ENCODE measurements around the gene SMIM35. TPM values are rescaled to one million over a fixed set of nuclear protein-coding genes. Genes with fewer than 3 reads are reported as not detected.
A peak's percentile ranks its signal among the peaks of the same experiment; 100 is the strongest.

The SMIM35 gene
- total RNA-seq, 2 experiments from 2014 or later, result 0.45 to 0.55 TPM

DNA sequence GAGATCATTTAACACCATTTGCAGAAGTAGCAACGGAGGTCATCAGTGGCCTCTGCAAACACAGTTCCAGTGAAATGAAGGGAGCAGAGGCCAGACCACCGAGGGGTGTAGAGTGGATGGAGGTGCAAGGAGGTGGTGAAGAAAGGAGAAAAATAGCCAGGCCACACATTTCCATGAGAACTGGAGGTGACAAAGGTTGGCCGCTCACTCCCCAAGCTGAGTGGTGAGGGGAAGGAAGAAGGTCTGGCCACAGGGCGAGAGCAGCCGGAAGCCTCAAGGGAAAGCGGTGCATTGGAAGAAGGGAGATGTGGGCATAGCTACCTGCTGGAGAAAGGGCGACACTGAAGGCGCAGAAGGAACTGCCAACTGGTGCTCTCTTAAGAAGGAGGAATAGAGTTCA lies 30.0 kb downstream of the SMIM35 start:
- ChIA-PET CTCF (interaction anchor here (6.0 to 9.8 kb wide), 2 partner anchors 107 to 212 kb away, joined by 103 to 333 read pairs; no protein-coding TSS in a partner anchor), POLR2A (interaction anchor here (7.2 kb wide), 1 partner anchor 60 kb away, joined by 681 read pairs; the partner anchor contains the start of gene IL10RA)
- no peak overlapping the region for H3K27ac Mint-ChIP-seq
- no peaks in the 10 kb centered on the region for H3K36me3 Mint-ChIP-seq (ENCODE audit: low read depth)
- peaks cover 16% of the 10 kb centered on the region for H3K27me3 Mint-ChIP-seq
- H3K4me3 Mint-ChIP-seq, result no peak overlapping the region
- no peaks in the 10 kb centered on the region for H3K9me3 Mint-ChIP-seq
- DNase-seq, result no peak
- peaks cover 19% of the 10 kb centered on the region for H3K4me1 Mint-ChIP-seq

DNA sequence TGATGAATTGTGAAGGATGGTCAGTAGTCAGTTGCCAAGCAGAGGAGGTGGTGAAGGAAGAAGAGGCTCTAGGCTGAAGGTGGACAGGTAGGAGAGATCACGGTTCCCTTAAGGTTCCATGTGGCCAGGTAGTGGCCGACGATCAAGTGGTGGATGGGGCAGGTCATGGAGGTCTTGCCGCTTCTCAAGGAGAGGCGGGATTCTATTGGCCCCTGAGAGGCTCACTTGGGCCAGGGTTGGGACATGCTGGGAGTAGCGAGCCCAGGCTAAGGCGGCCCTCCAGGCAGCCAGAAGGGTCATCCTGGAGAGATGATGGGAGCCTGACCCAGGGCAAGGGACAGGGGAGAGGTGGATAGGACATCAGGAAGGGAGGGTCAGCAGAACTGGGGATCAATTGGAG lies 30.8 kb downstream of the SMIM35 start:
- H3K27ac Mint-ChIP-seq, result no peak overlapping the region

DNA sequence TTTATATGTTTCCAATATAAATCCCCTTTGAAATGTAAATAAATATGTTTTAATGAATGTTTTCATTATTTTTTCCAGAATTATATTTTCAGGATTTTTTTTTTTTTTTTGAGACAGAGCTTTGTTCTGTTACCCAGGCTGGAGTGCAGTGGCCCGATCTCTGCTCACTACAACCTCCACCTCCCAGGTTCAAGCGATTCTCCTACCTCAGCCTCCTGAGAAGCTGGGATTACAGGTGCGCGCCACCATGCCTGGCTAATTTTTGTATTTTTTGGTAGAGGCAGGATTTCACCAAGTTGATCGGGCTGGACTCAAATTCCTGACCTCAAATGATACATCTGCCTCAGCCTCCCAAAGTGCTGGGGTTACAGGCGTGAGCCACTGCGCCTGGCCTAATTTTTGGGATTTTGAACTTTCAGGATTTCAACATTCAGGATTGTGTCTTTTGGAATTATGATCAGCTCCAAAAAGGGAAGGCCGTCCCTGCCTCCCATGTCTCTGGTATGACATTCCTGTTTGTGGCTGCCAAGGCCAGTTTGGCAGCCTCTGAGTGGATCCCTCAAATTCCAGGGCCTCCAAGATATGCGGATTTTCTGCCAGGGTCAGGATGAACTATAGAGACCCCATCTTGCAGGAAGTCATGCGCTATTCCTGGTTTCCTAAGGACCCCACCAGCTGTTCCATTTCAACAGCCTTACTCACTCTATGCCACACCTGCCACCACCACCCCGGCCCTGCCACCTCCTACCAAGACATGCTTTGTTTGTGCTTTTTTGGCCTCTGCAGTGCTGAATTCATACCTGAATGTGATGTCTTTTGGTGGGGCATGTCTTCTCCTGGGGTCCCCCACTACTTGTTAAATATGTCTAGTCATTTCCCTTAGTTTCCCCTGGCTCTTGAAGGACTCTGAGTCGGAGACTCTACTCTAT lies 31.8 kb downstream of the SMIM35 start:
- Mint-ChIP-seq H3K4me1 (peaks cover 37% of the 10 kb centered on the region), H3K4me3 (no peak overlapping the region), H3K27ac (no peak overlapping the region), H3K27me3 (peaks cover 16% of the 10 kb centered on the region), H3K36me3 (ENCODE audit: low read depth) (no peaks in the 10 kb centered on the region), H3K9me3 (no peaks in the 10 kb centered on the region)
- CTCF ChIA-PET, result interaction anchor here (0.6 to 9.8 kb wide), 14 partner anchors 57 to 448 kb away, joined by 3 to 333 read pairs (median 24); partner anchors contain the start of genes FXYD2 and IL10RA
- POLR2A ChIA-PET, result interaction anchor here (5.0 to 7.2 kb wide), 2 partner anchors 58 to 102 kb away, joined by 122 to 681 read pairs; partner anchors contain the start of gene IL10RA
- DNase-seq, result no peak

More for the DNA sequence above, 30.8 kb downstream of the SMIM35 start:
- no peaks in the 10 kb centered on the region for H3K9me3 Mint-ChIP-seq
- POLR2A ChIA-PET, result interaction anchor here (7.2 kb wide), 1 partner anchor 59 kb away, joined by 681 read pairs; the partner anchor contains the start of gene IL10RA
- no peaks in the 10 kb centered on the region for H3K36me3 Mint-ChIP-seq (ENCODE audit: low read depth)
- peaks cover 16% of the 10 kb centered on the region for H3K27me3 Mint-ChIP-seq
- no peak for DNase-seq
- H3K4me1 Mint-ChIP-seq, result peaks cover 27% of the 10 kb centered on the region
- CTCF ChIA-PET, result interaction anchor here (1.0 to 9.8 kb wide), 6 partner anchors 67 to 247 kb away, joined by 3 to 333 read pairs (median 88); no protein-coding TSS in a partner anchor
- H3K4me3 Mint-ChIP-seq, result no peak overlapping the region

DNA sequence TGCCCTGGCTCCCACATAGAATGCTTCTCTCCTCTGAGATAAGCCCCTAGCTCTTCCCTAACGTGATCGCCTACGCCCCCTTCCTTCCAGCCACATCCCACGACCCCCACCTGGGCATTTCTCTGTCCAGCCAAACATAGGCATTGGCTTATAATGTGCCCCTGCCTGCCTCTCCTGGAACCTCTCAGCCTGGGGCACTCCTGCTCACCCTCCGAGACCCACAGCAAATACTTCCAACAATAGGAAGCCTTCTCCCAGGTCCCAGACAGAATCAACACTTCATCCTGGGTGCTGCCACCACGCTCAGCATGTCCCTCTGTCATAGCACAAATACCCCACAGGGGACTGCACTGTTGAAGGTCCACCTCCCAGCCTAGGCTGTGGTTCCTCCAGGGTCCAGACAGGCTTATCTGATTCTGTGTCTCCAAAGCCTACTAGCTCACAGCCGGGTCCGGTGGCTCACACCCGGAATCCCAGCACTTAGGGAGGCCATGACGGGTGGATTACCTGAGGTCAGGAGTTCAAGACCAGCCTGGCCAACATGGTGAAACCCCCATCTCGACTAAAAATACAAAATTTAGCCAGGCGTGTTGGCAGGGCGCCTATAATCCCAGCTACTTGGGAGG lies 34.1 kb downstream of the SMIM35 start:
- H3K9me3 Mint-ChIP-seq, result no peaks in the 10 kb centered on the region
- no peak for DNase-seq
- peaks cover 13% of the 10 kb centered on the region for H3K27me3 Mint-ChIP-seq
- H3K4me1 Mint-ChIP-seq, result peaks cover 54% of the 10 kb centered on the region
- CTCF ChIA-PET, result interaction anchor here (0.6 to 9.8 kb wide), 51 partner anchors 10 to 629 kb away, joined by 3 to 333 read pairs (median 5); partner anchors contain the start of genes FXYD2, IL10RA and TMPRSS13
- H3K36me3 Mint-ChIP-seq (ENCODE audit: low read depth), result no peaks in the 10 kb centered on the region
- H3K27ac Mint-ChIP-seq, result peak overlapping the region; percentile 95
- POLR2A ChIA-PET, result interaction anchor here (0.7 to 7.2 kb wide), 22 partner anchors 9 to 627 kb away, joined by 3 to 681 read pairs (median 4); partner anchors contain the start of gene IL10RA
- H3K4me3 Mint-ChIP-seq, result no peak overlapping the region

DNA sequence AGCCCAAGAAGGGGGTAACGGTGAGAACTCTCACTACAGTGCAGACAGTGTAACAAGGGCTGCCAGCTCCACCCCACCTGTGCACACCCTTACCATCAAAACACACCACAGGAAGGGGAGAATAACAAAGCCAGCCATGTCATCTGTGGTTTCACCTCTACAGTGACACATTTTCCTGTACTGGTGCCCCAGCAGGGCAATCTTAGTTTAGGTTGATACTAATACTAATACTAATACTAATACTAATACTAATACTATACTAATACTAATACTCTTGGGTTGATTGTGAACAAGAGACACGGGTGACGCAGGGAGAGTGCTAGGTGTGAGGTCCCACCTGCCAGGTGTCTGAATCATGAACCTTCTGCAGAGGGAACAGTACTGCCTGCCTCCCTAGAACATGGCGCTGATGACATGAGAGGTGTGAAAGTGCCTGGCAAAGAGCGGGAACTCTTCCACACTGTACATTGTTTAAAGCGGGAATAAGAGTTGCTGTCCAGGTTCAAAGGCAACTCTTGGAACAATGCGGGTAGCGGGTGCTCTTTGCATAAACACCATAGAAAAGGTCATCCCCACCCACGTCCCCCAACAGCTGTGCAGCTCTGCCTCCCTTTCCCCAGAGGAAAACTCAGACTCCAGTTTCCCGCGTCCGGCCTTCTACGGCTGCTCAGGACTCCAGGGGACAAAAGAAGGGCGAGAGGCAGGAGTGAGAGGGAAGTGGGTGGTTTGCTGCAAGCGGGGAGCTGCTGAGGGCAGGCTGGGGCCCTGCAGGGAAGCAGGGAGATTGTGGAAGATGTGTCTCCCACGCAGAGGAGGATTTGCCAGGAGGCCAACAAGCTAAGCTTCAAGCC lies 34.9 kb downstream of the SMIM35 start:
- Mint-ChIP-seq H3K4me1 (peaks cover 62% of the 10 kb centered on the region), H3K9me3 (no peaks in the 10 kb centered on the region), H3K27me3 (peaks cover 4% of the 10 kb centered on the region), H3K4me3 (peak overlapping the region; percentile 45), H3K36me3 (ENCODE audit: low read depth) (no peaks in the 10 kb centered on the region), H3K27ac (peak overlapping the region; percentile 95)
- peak; percentile 81 for DNase-seq
- CTCF ChIA-PET, result interaction anchor here (0.6 to 9.8 kb wide), 21 partner anchors 21 to 243 kb away, joined by 3 to 333 read pairs (median 14); partner anchors contain the start of genes FXYD2 and IL10RA
- POLR2A ChIA-PET, result interaction anchor here (0.6 to 7.2 kb wide), 20 partner anchors 11 to 626 kb away, joined by 3 to 681 read pairs (median 6); partner anchors contain the start of gene IL10RA

DNA sequence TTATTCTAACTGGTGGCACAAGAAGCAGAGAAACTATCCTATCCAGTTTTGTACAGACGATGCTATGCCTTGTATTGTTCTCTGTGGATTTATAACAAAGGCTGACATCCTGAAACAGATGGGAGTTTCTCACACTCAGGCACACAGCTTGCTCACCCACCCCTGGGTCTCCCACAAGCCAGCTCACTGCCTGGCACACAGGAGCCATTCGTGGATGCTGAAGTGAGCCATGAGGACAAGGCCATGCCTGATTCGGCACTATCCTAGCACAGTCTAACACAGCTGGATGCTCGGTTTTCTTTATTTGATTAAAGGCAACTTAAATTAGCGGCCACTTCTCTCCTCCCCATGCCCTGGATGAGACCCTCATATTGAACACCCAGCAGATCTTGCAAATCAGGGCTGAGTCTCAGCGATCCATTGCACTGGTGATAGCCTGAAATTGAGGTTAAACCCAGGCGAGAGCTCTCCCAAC lies 35.6 kb downstream of the SMIM35 start:
- no peaks in the 10 kb centered on the region for H3K27me3 Mint-ChIP-seq
- H3K36me3 Mint-ChIP-seq (ENCODE audit: low read depth), result no peaks in the 10 kb centered on the region
- peaks cover 69% of the 10 kb centered on the region for H3K4me1 Mint-ChIP-seq
- CTCF ChIA-PET, result interaction anchor here (0.6 to 9.8 kb wide), 12 partner anchors 11 to 243 kb away, joined by 3 to 333 read pairs (median 56); partner anchors contain the start of genes FXYD2 and IL10RA
- POLR2A ChIA-PET, result interaction anchor here (0.6 to 7.2 kb wide), 12 partner anchors 10 to 223 kb away, joined by 3 to 681 read pairs (median 6); partner anchors contain the start of gene IL10RA
- H3K4me3 Mint-ChIP-seq, result peak overlapping the region; percentile 45
- peak; percentile 25 for DNase-seq
- H3K27ac Mint-ChIP-seq, result peak overlapping the region; percentile 95
- H3K9me3 Mint-ChIP-seq, result no peaks in the 10 kb centered on the region

DNA sequence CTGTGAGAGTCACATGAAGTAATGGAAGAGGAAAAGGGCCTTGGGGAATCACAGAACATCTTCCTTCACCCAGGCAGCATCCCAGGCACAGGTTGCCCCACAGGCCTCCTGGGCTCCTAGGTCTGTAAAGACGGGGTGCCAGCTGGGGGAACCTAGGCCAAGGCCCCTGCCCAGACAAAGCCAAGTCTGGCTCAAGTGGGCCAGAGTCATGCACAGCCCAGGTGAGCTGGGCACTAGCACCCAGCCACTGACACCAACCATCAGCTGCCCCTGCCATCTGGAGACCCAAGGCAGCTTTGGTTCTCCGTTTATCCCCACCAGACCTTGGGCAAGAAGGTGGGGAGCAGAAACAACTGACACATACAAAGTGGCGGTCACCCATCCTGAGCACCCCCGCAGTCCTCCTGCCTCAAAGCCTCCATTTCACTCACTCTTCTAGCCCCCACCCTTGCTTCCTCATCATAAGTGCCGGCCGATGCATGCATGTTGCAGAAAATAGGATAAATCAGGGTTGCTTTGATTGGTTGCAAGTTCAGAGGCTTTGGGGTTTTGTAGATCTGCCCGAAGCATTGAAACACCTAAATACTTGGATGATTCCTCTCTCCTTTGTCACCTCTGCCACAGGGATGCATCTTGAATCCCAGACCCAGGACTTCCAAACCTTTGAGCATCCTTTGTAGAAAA lies 36.4 kb downstream of the SMIM35 start:
- Mint-ChIP-seq H3K36me3 (ENCODE audit: low read depth) (no peaks in the 10 kb centered on the region), H3K27me3 (no peaks in the 10 kb centered on the region), H3K9me3 (no peaks in the 10 kb centered on the region), H3K4me1 (peaks cover 77% of the 10 kb centered on the region), H3K27ac (peak overlapping the region; percentile 95), H3K4me3 (no peak overlapping the region)
- ChIA-PET POLR2A (interaction anchor here (0.8 to 7.2 kb wide), 8 partner anchors 9 to 222 kb away, joined by 3 to 681 read pairs (median 8); partner anchors contain the start of gene IL10RA), CTCF (interaction anchor here (0.7 to 9.8 kb wide), 7 partner anchors 10 to 242 kb away, joined by 3 to 333 read pairs (median 96); partner anchors contain the start of gene IL10RA)
- DNase-seq, result peak; percentile 13

DNA sequence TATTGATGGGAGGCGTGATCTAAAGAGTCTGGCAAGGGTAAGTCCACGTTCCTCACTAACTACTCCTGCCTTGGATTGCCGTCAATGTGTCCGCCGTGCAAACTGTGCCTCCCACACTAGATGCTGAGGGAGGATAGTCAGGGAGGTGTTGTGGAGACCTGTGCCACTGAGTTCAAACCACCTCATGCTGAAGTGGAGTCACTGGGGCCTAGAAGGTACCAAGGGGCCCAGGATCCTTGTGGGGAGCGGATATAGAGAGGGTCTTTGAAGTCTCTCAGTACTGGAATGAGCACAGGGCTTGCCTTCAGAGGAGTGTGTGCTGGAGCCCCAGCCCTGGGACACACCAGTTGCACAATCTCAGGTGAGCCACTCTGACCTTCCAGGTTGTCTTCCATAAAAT lies 37.0 kb downstream of the SMIM35 start:
- Mint-ChIP-seq H3K36me3 (ENCODE audit: low read depth) (no peaks in the 10 kb centered on the region), H3K27ac (peak overlapping the region; percentile 95), H3K9me3 (no peaks in the 10 kb centered on the region), H3K4me3 (no peak overlapping the region), H3K27me3 (no peaks in the 10 kb centered on the region), H3K4me1 (peaks cover 83% of the 10 kb centered on the region)
- ChIA-PET CTCF (interaction anchor here (2.2 to 5.9 kb wide), 4 partner anchors 48 to 99 kb away, joined by 9 to 192 read pairs (median 68); partner anchors contain the start of gene IL10RA), POLR2A (interaction anchor here (0.8 to 13.8 kb wide), 6 partner anchors 15 to 99 kb away, joined by 3 to 681 read pairs (median 90); partner anchors contain the start of gene IL10RA)
- DNase-seq, result no peak

DNA sequence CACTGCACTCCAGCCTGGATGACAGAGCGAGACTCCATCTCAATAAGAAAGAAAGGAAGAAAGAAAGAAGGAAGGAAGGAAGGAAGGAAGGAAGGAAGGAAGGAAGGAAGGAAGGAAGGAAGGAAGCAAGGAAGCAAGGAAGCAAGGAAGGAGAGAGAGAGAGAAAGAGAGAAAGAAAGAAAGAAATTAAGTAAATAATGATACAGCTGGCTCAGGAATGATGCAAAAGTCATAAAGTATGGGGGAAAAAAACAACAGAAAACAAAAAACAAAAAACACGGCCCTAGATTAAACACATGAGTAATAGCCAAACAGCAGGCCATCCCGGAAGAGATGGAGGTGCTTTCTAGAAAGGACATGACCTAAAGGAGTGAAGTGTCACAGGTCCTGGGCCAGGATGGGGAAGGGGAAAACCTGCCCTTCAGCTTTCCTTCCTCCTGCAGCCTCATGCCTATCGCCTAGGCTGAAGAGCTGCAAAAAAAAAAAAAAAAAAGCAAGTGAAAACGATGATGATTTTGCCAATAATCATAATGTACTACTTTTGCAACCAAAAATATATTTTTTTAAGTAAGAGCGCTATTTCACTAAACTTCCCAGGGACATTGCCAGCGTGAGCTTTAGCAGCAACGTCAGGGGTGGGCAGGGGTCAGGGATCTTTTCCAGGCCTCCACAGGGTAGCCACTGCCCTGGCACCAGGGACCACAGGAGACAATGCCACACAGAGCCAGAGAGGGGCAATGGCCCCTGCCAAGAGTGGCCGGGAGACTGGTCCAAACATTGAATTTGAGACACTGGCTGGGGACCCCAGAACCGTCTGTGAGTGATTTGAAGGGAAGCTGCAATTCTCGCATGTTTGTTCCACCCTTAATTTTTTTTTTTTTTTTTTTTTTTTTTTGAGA lies 38.0 kb downstream of the SMIM35 start:
- H3K27ac Mint-ChIP-seq, result peak overlapping the region; percentile 66
- peaks cover 92% of the 10 kb centered on the region for H3K4me1 Mint-ChIP-seq
- DNase-seq, result no peak
- no peaks in the 10 kb centered on the region for H3K36me3 Mint-ChIP-seq (ENCODE audit: low read depth)
- H3K27me3 Mint-ChIP-seq, result no peaks in the 10 kb centered on the region
- H3K4me3 Mint-ChIP-seq, result no peak overlapping the region
- ChIA-PET POLR2A (interaction anchor here (0.6 to 13.8 kb wide), 7 partner anchors 9 to 234 kb away, joined by 3 to 603 read pairs (median 5); partner anchors contain the start of gene IL10RA), CTCF (interaction anchor here (0.9 to 4.3 kb wide), 7 partner anchors 44 to 241 kb away, joined by 3 to 25 read pairs (median 9); no protein-coding TSS in a partner anchor)
- no peaks in the 10 kb centered on the region for H3K9me3 Mint-ChIP-seq

DNA sequence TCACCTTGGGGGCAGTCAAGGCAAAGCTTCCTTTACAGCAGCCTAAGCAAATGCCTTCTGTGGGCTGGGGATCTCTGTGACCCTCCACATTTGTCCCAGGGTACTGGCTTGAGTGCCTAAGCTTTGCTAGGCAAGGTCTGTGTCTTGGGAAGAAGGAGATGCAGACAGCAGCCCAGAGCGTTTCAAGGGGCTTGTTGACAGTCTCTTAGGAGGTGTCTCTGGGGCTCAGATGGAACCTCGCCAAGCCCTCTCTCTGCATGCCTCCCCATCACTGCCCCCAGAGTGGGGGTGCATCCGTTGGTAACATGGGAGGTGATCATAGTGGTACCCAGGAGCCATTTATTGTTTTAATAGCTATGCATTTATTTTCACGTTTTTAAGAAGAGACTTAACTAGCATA lies 39.0 kb downstream of the SMIM35 start:
- H3K9me3 Mint-ChIP-seq, result no peaks in the 10 kb centered on the region
- H3K36me3 Mint-ChIP-seq (ENCODE audit: low read depth), result no peaks in the 10 kb centered on the region
- H3K4me3 Mint-ChIP-seq, result no peak overlapping the region
- H3K27ac Mint-ChIP-seq, result peak overlapping the region; percentile 78
- ChIA-PET CTCF (interaction anchor here (0.5 to 4.3 kb wide), 10 partner anchors 11 to 240 kb away, joined by 3 to 25 read pairs (median 4); no protein-coding TSS in a partner anchor), POLR2A (interaction anchor here (1.8 to 13.8 kb wide), 4 partner anchors 32 to 97 kb away, joined by 5 to 603 read pairs (median 90); partner anchors contain the start of gene IL10RA)
- DNase-seq, result no peak
- no peaks in the 10 kb centered on the region for H3K27me3 Mint-ChIP-seq
- H3K4me1 Mint-ChIP-seq, result peaks cover 90% of the 10 kb centered on the region
